22Rv1 (cell line): ENCODE measurements around the gene ZNF827.

Experiments
- ZFX ChIP-seq: fragments of 450-650 bp; IDR thresholded peaks from 2 replicates; pipeline ENCODE4 v1.6.1; 2017; ENCODE audit warnings: antibody characterized with exemption, borderline replicate concordance
- TF ChIP-seq, protein P1 (sequence below): fragments of 450-650 bp; IDR thresholded peaks from 2 replicates; pipeline ENCODE4 v1.5.1; 2017; ENCODE audit warnings: mild to moderate bottlenecking

DNA sequence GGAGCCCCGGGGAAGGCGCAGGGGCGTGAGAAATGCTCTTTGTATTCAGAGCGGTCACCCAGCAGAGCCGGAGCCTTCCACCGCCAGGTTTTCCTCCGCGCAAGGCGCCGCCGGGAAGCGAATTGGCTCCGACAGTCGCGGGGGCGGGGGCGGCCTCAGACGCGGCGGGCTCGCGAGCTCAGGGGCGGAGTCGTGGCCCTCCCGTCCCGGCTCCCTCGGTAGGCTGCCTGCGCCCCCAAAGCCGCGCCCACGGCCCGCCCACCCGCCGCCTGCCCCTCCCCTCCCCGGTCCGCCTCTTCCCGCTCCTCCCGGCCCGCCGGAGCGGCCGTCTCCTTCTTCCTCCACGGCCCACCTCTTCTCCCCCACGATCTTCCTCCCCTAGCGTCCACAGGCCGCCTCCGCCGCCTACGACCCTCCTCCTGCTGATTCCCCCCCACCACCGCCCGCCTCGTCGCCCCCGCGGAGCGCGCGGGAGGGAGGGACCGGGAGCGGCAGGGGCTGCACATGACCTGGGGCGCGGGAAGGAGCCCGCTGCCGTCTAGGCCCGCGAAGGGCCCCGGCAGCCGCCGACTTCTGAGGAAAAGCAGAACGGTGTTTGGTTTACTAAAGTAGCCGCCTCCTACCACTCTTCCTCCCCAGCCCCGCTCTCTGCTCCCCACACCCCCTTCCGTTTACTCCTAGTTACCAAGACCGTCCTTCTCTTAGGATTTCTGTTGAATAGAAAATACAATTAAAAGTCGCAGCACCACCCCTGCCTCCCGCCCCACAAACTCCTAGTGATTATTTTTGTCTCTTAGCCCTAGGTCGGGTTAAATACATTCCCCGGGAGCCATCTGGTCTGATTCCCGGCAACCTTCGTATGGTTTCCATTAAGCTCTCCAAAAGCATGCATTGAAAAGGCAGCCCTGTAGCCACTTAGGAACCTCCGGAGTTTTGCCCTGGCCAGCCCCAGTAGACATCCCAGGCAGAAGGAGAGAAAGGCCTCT, 205.4 kb downstream of the ZNF827 start:
- TF ChIP-seq, protein P1, sequence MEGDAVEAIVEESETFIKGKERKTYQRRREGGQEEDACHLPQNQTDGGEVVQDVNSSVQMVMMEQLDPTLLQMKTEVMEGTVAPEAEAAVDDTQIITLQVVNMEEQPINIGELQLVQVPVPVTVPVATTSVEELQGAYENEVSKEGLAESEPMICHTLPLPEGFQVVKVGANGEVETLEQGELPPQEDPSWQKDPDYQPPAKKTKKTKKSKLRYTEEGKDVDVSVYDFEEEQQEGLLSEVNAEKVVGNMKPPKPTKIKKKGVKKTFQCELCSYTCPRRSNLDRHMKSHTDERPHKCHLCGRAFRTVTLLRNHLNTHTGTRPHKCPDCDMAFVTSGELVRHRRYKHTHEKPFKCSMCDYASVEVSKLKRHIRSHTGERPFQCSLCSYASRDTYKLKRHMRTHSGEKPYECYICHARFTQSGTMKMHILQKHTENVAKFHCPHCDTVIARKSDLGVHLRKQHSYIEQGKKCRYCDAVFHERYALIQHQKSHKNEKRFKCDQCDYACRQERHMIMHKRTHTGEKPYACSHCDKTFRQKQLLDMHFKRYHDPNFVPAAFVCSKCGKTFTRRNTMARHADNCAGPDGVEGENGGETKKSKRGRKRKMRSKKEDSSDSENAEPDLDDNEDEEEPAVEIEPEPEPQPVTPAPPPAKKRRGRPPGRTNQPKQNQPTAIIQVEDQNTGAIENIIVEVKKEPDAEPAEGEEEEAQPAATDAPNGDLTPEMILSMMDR: no peak
- no peak for TF ChIP-seq ZFX
